IMR-90 (cell line): ENCODE measurements around the gene SPTBN5. TPM values are rescaled to one million over a fixed set of nuclear protein-coding genes. Genes with fewer than 3 reads are reported as not detected.

Experiments
- ATAC-seq: fragments of 200-7000 bp; cut with Tn5 transposase; 2 replicates; pipeline ENCODE4 v1.9.1; 2020; ENCODE audit warnings: low read depth, mild to moderate bottlenecking, moderate library complexity
- BruUV-seq: library from RNA; stranded (reverse); fragments of 400-500 nt; replicated peaks from 2 replicates; lab custom pipeline; 2021; lab: Mats Ljungman, UMichigan
- CTCF ChIA-PET: fragments of 300-600 bp; formaldehyde crosslinking; extraction: SDS; loops from one replicate; lab custom pipeline; 2021; ENCODE audit warnings: antibody characterized with exemption; lab: Yijun Ruan, JAX
- POLR2A ChIA-PET: fragments of 300-600 bp; sonication (Branson Sonifier 250); formaldehyde crosslinking; loops from one replicate; lab custom pipeline; 2022; ENCODE audit warnings: antibody characterized with exemption; ENCODE audit not compliant: unreplicated experiment; lab: Charles Lee
- DNase-seq: peaks from one replicate; pipeline ENCODE4 v3.0.0; 2013
- H2AFZ ChIP-seq: replicated peaks from 2 replicates; pipeline ENCODE3; 2013; ENCODE audit warnings: low read length, mild to moderate bottlenecking; ENCODE audit not compliant: poor library complexity
- H2AK5ac ChIP-seq: 2 replicates; pipeline ENCODE4 v1.6.1; 2013; ENCODE audit warnings: low read depth, low read length, inconsistent platforms
- H2AK9ac ChIP-seq: replicated peaks from 2 replicates; pipeline ENCODE3; 2013; ENCODE audit warnings: mild to moderate bottlenecking, low read depth, low read length, moderate library complexity; ENCODE audit not compliant: poor library complexity
- H2BK120ac ChIP-seq: 2 replicates; pipeline ENCODE4 v1.6.1; 2013; ENCODE audit warnings: low read depth, low read length, inconsistent platforms
- H2BK15ac ChIP-seq: 3 replicates; pipeline ENCODE4 v1.6.1; 2013; ENCODE audit warnings: low read depth, low read length, inconsistent platforms
- H2BK20ac ChIP-seq: 2 replicates; pipeline ENCODE4 v1.6.1; 2013; ENCODE audit warnings: low read depth, mild to moderate bottlenecking, inconsistent platforms, low read length, moderate library complexity
- H2BK5ac ChIP-seq: 2 replicates; pipeline ENCODE4 v1.6.1; 2013; ENCODE audit warnings: mild to moderate bottlenecking, low read depth, low read length, inconsistent platforms; ENCODE audit not compliant: poor library complexity, severe bottlenecking
- H3K14ac ChIP-seq: replicated peaks from 2 replicates; pipeline ENCODE4 v1.6.1; 2013; ENCODE audit warnings: low read depth, low read length, inconsistent platforms
- H3K18ac ChIP-seq: 2 replicates; pipeline ENCODE4 v1.6.1; 2013; ENCODE audit warnings: low read depth, low read length, control low read depth
- H3K23ac ChIP-seq: 2 replicates; pipeline ENCODE4 v1.6.1; 2013; ENCODE audit warnings: low read depth, low read length, inconsistent platforms
- H3K27ac ChIP-seq: 2 replicates; pipeline ENCODE4 v1.5.1; 2013; ENCODE audit warnings: mild to moderate bottlenecking, control low read depth, low read length; ENCODE audit not compliant: insufficient read depth
- H3K27me3 ChIP-seq: 2 replicates; pipeline ENCODE4 v1.6.1; 2013; ENCODE audit warnings: low read length; ENCODE audit not compliant: control insufficient read depth, insufficient read depth
- H3K36me3 ChIP-seq: 2 replicates; pipeline ENCODE4 v1.6.1; 2013; ENCODE audit warnings: low read length, mixed read lengths; ENCODE audit not compliant: control insufficient read depth, insufficient read depth
- H3K4ac ChIP-seq: 2 replicates; pipeline ENCODE4 v1.6.1; 2013; ENCODE audit warnings: low read depth, low read length, inconsistent platforms
- H3K4me1 ChIP-seq: 2 replicates; pipeline ENCODE4 v1.6.1; 2013; ENCODE audit warnings: low read length, mixed read lengths; ENCODE audit not compliant: control insufficient read depth, insufficient read depth
- H3K4me2 ChIP-seq: 2 replicates; pipeline ENCODE4 v1.6.1; 2013; ENCODE audit warnings: low read depth, mild to moderate bottlenecking, control low read depth, low read length, moderate library complexity
- H3K4me3 ChIP-seq: 2 replicates; pipeline ENCODE4 v1.5.1; 2013; ENCODE audit warnings: low read depth, mild to moderate bottlenecking, control low read depth, low read length, moderate library complexity; ENCODE audit not compliant: insufficient read depth
- H3K56ac ChIP-seq: 2 replicates; pipeline ENCODE4 v1.6.1; 2013; ENCODE audit warnings: low read length, inconsistent platforms; ENCODE audit not compliant: insufficient read depth; ENCODE audit errors: extremely low read depth
- H3K79me1 ChIP-seq, 2 experiments: 2 replicates each; pipeline ENCODE4 v1.6.1; 2013; ENCODE audit warnings: low read length in 2 of 2, inconsistent platforms in 1 of 2, low read depth in 1 of 2
- H3K9ac ChIP-seq: 2 replicates; pipeline ENCODE4 v1.6.1; 2013; ENCODE audit warnings: low read depth, low read length, control low read depth
- H3K9me1 ChIP-seq: 2 replicates; pipeline ENCODE4 v1.6.1; 2013; ENCODE audit warnings: low read length, inconsistent platforms; ENCODE audit not compliant: insufficient read depth
- H3K9me3 ChIP-seq: 2 replicates; pipeline ENCODE4 v1.6.1; 2013; ENCODE audit warnings: low read length; ENCODE audit not compliant: control insufficient read depth, insufficient read depth
- H4K20me1 ChIP-seq: 2 replicates; pipeline ENCODE4 v1.6.1; 2013; ENCODE audit warnings: low read length, inconsistent platforms; ENCODE audit not compliant: insufficient read depth
- H4K5ac ChIP-seq: 2 replicates; pipeline ENCODE4 v1.6.1; 2013; ENCODE audit warnings: mild to moderate bottlenecking, low read depth, low read length, control low read depth
- H4K8ac ChIP-seq, 2 experiments: 2 replicates each; pipeline ENCODE4 v1.6.1; 2013; ENCODE audit warnings: low read depth in 2 of 2, low read length in 2 of 2, control low read depth in 1 of 2, inconsistent platforms in 1 of 2
- H4K91ac ChIP-seq: 2 replicates; pipeline ENCODE4 v1.6.1; 2013; ENCODE audit warnings: low read depth, low read length, inconsistent platforms; ENCODE audit not compliant: insufficient read depth
- BHLHE40 ChIP-seq: fragments of 150-350 bp; IDR thresholded peaks from 2 replicates; pipeline ENCODE4 v1.6.1; 2016; ENCODE audit warnings: mild to moderate bottlenecking, low read depth, low read length
- CHD1 ChIP-seq: IDR thresholded peaks from 2 replicates; pipeline ENCODE4 v1.6.1; 2012; ENCODE audit warnings: low read depth, low read length, improper control_type of control experiment
- ELK1 ChIP-seq: fragments of 150-350 bp; IDR thresholded peaks from 2 replicates; pipeline ENCODE4 v1.6.1; 2016; ENCODE audit warnings: low read depth, mild to moderate bottlenecking, low read length, moderate library complexity, borderline replicate concordance
- FOS ChIP-seq: fragments of 150-350 bp; IDR thresholded peaks from 2 replicates; pipeline ENCODE4 v1.6.1; 2016; ENCODE audit warnings: low read depth, low read length
- MAZ ChIP-seq: IDR thresholded peaks from 2 replicates; pipeline ENCODE4 v1.6.1; 2012; ENCODE audit warnings: low read depth, mild to moderate bottlenecking, low read length, improper control_type of control experiment, moderate library complexity, borderline replicate concordance
- MXI1 ChIP-seq: IDR thresholded peaks from 2 replicates; pipeline ENCODE4 v1.6.1; 2012; ENCODE audit warnings: low read depth, mild to moderate bottlenecking, low read length, moderate library complexity, borderline replicate concordance
- NFE2L2 ChIP-seq: fragments of 150-350 bp; IDR thresholded peaks from 2 replicates; pipeline ENCODE4 v1.6.1; 2016; ENCODE audit warnings: low read depth, mild to moderate bottlenecking, low read length
- RAD21 ChIP-seq: IDR thresholded peaks from 2 replicates; pipeline ENCODE4 v1.6.1; 2012; ENCODE audit warnings: low read length, improper control_type of control experiment
- RFX5 ChIP-seq: IDR thresholded peaks from 2 replicates; pipeline ENCODE4 v1.8.0; 2012; ENCODE audit warnings: low read depth, mild to moderate bottlenecking, low read length, moderate library complexity
- USF2 ChIP-seq: fragments of 150-350 bp; IDR thresholded peaks from 2 replicates; pipeline ENCODE4 v1.6.1; 2017; ENCODE audit warnings: mild to moderate bottlenecking, antibody characterized with exemption, low read length, low read depth
- WGBS, 2 experiments: methylation state at CpG; one replicate each; pipeline versions ENCODE4 v1.1.5 to v1.1.7; 2013; ENCODE audit warnings: missing lambda C conversion rate in 2 of 2; ENCODE audit not compliant: insufficient read length in 1 of 2; ENCODE audit errors: extremely low coverage in 2 of 2; 5-methylcytosine and 5-hydroxymethylcytosine counted together
- dilution Hi-C: fragments of 300-500 bp; cut with HindIII; formaldehyde crosslinking; loops from one replicate; pipeline ENCODE4 v1.14.3; 2018; ENCODE audit warnings: low sequenced_read_pairs; ENCODE audit not compliant: unreplicated experiment
- in situ Hi-C: fragments of 300-500 bp; cut with MboI; formaldehyde crosslinking; loops from 3 replicates; pipeline ENCODE4 v1.14.3; 2019; ENCODE audit warnings: low sequenced_read_pairs, inconsistent platforms, mixed read lengths
- intact Hi-C: fragments of 100-400 bp; cut with micrococcal nuclease; formaldehyde crosslinking; loops from 2 replicates; pipeline ENCODE4 v1.10.0; 2022
- polyA plus RNA-seq, 3 experiments: library from polyadenylated mRNA; depleted of rRNA; stranded (reverse); fragments of >200 nt; gene quantifications; 2 replicates each; pipeline ENCODE4 v1.2.3, GENCODE V29; 2012; ENCODE audit warnings: low replicate concordance in 1 of 3
- total RNA-seq: library from RNA; depleted of rRNA; stranded (reverse); fragments of >200 nt; gene quantifications from 2 replicates; pipeline ENCODE4 v1.2.3, GENCODE V29; 2012

The SPTBN5 gene
- total and polyA plus RNA-seq, 2 of the 4 experiments (the other 2 are of a cell fraction): under 0.01 to 0.38 TPM

GRCh38 chr15:41899854-41900442 is 6.1 kb upstream of the SPTBN5 start:
- intact Hi-C loops (no loop called here), dilution Hi-C loops (no loop called here), in situ Hi-C loops (no loop called here)
- Histone ChIP-seq H2AK5ac (no peak overlapping the region), H3K79me1 (peaks cover 0 to 14% of the 10 kb centered on the region in 2 experiments), H3K9ac (no peak overlapping the region), H2AK9ac (no peak overlapping the region), H3K4ac (no peak overlapping the region), H3K18ac (no peak overlapping the region), H3K9me3 (no peaks in the 10 kb centered on the region), H3K27me3 (no peaks in the 10 kb centered on the region), H3K23ac (no peak overlapping the region), H3K36me3 (peaks cover 10% of the 10 kb centered on the region), H2BK15ac (no peak overlapping the region), H3K4me1 (peaks cover under 1% of the 10 kb centered on the region; the same call in 1 of the 2 replicates), H2BK20ac (no peak overlapping the region), H2AFZ (no peak overlapping the region), H4K5ac (no peak overlapping the region), H3K14ac (no peak overlapping the region), H3K27ac (no peak overlapping the region), H4K91ac (no peak overlapping the region), H2BK120ac (no peak overlapping the region), H4K20me1 (peaks cover 12% of the 10 kb centered on the region; the same call in 1 of the 2 replicates), H3K56ac (no peak overlapping the region), H3K4me2 (no peak overlapping the region), H2BK5ac (no peak overlapping the region), H3K4me3 (no peak overlapping the region), H3K9me1 (no peaks in the 10 kb centered on the region; the same call in 1 of the 2 replicates), H4K8ac (no peak overlapping the region)
- ChIA-PET POLR2A (no interaction called here), CTCF (no interaction called here)
- TSS peak; percentile 75 for BruUV-seq
- DNase-seq (no peak), ATAC-seq (no peak)
- TF ChIP-seq FOS: no peak
- TF ChIP-seq MXI1: no peak
- TF ChIP-seq RFX5: no peak
- no peak for TF ChIP-seq ELK1
- TF ChIP-seq MAZ: no peak
- no peak for TF ChIP-seq BHLHE40
- no peak for TF ChIP-seq USF2
- TF ChIP-seq CHD1: no peak
- no peak for TF ChIP-seq NFE2L2
- no peak for TF ChIP-seq RAD21
- 44% methylated on average over 1 of the region's 6 CpGs; no CpG with 5 or more reads in 1 of the 2 experiments for WGBS, 2 experiments
